Esophagus squamous epithelium (tissue), 4 donors: ENCODE results near the gene SLC2A8.
A peak's percentile ranks its signal among the peaks of the same experiment; 100 is the strongest.

Source experiments
- CTCF ChIP-seq, 6 experiments: fragments of 450-650 bp in 4 of 6; fragments of 200-600 bp in 2 of 6; sonication (generic) in 2 of 6; IDR thresholded peaks; one replicate each; pipeline ENCODE4 v1.5.1; 2016 to 2019; ENCODE audit warnings: antibody characterized with exemption in 6 of 6, mild to moderate bottlenecking in 4 of 6, moderate library complexity in 4 of 6
- POLR2A ChIP-seq, 4 donors: fragments of 450-650 bp; IDR thresholded peaks; one replicate each; pipeline ENCODE4 v1.6.1; 2017; ENCODE audit warnings: antibody characterized with exemption in 4 of 4, mild to moderate bottlenecking in 4 of 4, moderate library complexity in 3 of 4

- TF ChIP-seq CTCF (IDR thresholded peaks at IDR 0.05): peak in 1 of 6 experiments; percentile 16
- TF ChIP-seq POLR2A (IDR thresholded peaks at IDR 0.05): peak in 2 of 4 donors; percentile 40 to 72
These were observed 27.1 kb downstream of the SLC2A8 start, which contains the start of gene ZNF79 for GRCh38 chr9:127423934-127424675.
